ENCODE measurements around the gene TCN2.
"Not testable (repeated sequence)": the region's sequence is repeated elsewhere in the genome, so short reads cannot be mapped to it uniquely, and the experiment has no call there.

The TCN2 gene

GRCh38 chr22:30606455-30607299 lies at the start of gene TCN2:
Gene TCN2 (plus strand): TSS chr22:30607174. CDS start chr22:30607332, 158 bp downstream.
- DNase-seq (ENCODE audit: low read depth), result peak; percentile 62

DNA sequence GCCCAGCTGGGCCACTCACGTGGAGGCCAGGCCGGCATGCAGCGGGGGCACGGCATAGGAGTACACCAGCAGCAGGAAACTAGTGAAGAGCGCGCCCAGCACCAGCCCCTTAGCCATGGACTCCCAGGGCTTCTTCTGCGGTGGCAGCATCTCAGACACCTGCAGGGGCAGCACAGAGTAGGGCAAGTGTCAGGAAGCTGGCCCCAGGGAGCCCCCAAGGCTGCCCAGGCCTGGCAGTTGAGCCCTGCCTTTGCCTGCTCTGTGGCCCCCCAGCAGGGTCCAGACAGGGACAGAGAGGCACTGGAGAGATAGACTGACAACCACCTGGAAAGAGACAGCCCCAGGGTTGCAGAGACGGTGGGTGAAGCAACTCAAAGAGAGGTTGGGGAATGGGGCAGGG lies 49.7 kb upstream of the TCN2 start:
- no peak overlapping the region for H3K4me3 ChIP-seq (ENCODE audit: low read depth, low read length)
- no peak for DNase-seq (ENCODE audit: low read depth)

More at GRCh38 chr22:30606455-30607299, at the start of gene TCN2:
- H3K4me3 ChIP-seq (ENCODE audit: low read depth, low read length), result peak within 1 kb of the TSS; percentile 55

DNA sequence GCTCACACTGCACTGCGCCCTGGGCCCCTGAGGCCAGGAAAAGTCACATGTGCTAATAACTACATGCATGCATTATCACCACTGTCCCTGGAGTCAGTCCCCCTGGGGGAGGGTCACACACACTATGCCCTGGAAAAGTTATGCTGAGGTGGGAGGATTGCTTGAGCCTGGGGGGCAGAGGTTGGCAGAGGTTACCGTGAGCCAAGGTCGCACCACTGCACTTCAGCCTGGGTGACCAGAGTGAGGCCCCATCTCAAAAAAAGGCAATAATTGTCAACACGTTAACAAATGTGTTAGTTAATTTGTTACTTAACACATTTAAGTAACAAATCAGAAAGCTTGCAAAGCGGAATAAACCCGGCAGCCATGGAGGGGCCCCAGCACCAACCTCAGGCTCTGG lies 47.1 kb upstream of the TCN2 start:
- H3K4me3 ChIP-seq (ENCODE audit: low read depth, low read length), result no peak overlapping the region
- no peak for DNase-seq (ENCODE audit: low read depth)

GRCh38 chr22:30560643-30561202 lies 46.3 kb upstream of the TCN2 start:
- not testable (repeated sequence) for H3K4me3 ChIP-seq (ENCODE audit: low read depth, low read length); DNase-seq (ENCODE audit: low read depth)

DNA sequence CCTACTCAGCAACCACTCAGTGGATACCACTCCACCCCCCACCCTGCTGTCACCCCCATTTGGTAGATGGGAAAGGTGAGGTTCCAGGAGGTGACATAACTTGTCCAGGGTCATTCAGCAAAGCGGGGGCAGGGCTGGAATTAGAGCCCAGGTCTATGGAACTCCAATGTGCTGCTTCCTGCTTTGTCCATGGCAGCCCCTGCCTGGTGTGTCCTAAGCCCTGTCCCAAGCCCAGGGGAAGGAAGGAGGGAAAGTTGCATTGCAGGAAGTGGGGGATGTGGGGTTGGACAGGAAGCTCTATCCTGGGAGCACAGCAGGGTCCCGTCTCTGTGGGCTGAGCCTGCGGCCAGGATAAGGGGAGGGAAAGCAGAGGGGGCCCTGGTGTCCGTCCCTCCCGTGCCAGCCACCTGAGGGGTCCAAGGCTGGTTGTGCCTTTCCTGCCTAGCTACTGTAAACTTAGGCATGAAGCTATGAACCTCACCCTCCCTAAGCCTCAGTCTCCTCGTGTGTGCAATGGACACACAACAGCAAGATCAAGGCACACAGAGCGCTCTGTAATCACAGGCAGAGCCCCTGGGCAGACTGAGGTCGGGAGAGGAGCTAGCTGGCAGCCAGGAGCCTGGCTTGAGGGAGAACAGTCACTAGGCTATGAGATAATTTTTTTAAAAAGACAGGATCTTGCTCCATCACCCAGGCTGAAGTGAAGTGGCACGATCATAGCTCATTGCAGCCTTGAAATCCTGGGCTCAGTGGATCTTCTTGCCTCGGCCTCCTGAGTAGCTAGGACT lies 45.4 kb upstream of the TCN2 start:
- no peak for DNase-seq (ENCODE audit: low read depth)
- H3K4me3 ChIP-seq (ENCODE audit: low read depth, low read length), result no peak overlapping the region

DNA sequence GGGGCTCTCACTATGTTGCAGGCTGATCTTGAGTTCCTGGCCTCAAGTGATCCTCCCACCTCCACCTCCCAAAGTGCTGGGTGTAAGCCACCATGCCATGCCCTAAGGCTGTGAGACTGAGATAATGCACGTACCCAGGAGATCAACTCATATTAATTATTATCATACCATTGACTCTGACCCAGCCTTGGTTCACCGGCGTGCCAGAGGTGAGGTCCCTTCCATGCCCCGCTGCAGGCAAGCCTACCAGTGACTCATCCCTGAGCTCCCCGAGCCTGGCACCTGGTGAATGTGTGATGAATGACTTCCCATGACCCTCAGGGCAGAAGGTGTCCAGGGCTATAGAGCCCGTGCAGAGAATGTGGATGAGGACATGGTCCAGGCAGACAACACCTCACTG lies 44.6 kb upstream of the TCN2 start:
- H3K4me3 ChIP-seq (ENCODE audit: low read depth, low read length), result no peak overlapping the region
- DNase-seq (ENCODE audit: low read depth), result no peak

DNA sequence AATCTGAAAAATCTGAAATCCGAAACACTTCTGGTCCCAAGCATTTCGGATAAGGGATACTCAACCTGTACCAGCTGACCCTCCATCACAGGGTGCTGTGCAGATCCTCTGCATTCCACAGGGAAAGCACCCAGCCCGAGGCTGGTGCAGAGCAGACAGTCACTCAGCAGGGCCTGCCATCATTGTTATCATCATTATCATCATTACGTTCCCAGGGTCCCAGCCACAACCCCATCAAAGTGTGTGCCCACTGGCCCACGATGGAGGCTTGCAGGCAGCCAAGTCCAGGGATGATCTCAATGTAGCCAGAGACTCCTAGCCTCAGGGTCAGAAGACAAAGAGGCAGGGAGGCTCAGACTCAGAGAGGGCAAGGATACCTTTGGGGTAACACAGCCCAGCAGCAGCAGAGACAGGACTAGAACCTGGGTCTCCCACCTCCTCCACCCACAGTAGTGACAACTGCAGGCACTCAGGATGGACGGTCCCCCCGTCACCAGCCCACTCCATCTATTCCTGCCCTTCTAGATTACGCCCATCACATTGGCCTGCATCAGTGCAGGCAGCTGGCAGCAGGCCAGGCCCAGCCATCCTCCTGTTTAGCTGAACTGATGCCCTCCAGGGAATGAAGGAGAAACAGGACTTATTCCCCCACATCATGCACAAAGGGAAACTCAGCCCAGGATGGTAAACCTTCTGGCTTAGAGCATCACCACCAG lies 42.8 kb upstream of the TCN2 start:
- no peak for DNase-seq (ENCODE audit: low read depth)
- H3K4me3 ChIP-seq (ENCODE audit: low read depth, low read length), result no peak overlapping the region

GRCh38 chr22:30564761-30565119 lies 42.2 kb upstream of the TCN2 start:
- no peak overlapping the region for H3K4me3 ChIP-seq (ENCODE audit: low read depth, low read length)
- DNase-seq (ENCODE audit: low read depth), result no peak

- no peak overlapping the region for H3K4me3 ChIP-seq (ENCODE audit: low read depth, low read length)
- no peak for DNase-seq (ENCODE audit: low read depth)
Observed at GRCh38 chr22:30565341-30565740, 41.6 kb upstream of the TCN2 start.

GRCh38 chr22:30566125-30566524 lies 40.8 kb upstream of the TCN2 start:
- DNase-seq (ENCODE audit: low read depth), result no peak
- H3K4me3 ChIP-seq (ENCODE audit: low read depth, low read length), result no peak overlapping the region

- not testable (repeated sequence) for H3K4me3 ChIP-seq (ENCODE audit: low read depth, low read length); DNase-seq (ENCODE audit: low read depth)
Observed at GRCh38 chr22:30567277-30567676, 39.7 kb upstream of the TCN2 start.

DNA sequence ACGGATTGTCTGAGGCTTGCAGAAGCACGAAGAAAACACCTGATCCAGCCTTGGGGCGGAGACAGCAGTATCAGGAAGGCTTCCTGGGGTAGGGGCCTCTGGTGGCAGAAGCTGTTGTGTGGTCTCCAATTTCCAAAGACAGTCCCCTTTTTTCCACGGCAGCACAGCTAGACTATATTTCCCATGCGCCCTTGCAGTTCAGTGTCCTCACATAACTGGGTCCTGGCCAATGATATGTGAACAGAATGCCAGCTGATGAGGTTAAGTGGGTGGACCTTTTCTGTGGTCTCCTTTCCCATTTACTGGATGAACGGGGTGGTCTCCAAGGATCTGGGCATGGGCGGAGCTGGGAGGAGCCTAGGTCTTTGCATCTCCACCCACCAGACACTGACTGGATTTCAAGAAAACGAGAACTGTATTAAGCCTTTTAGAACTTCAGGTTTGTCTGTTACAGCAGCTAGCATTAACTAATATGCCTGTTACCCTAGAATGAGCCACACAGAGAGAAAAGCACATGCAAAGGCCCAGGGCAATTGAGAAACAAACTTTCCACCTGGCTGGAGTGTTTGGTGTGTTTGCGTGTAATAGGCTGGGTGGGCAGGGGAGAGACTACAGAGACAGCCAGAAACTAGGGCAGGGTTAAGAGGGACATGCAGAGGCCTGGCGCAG lies 38.7 kb upstream of the TCN2 start:
- no peak overlapping the region for H3K4me3 ChIP-seq (ENCODE audit: low read depth, low read length)
- DNase-seq (ENCODE audit: low read depth), result no peak

- no peak overlapping the region for H3K4me3 ChIP-seq (ENCODE audit: low read depth, low read length)
- DNase-seq (ENCODE audit: low read depth), result no peak
Observed at GRCh38 chr22:30569674-30570202, 37.2 kb upstream of the TCN2 start.

- no peak overlapping the region for H3K4me3 ChIP-seq (ENCODE audit: low read depth, low read length)
- DNase-seq (ENCODE audit: low read depth), result no peak
Observed at GRCh38 chr22:30572210-30572609, 34.8 kb upstream of the TCN2 start.

DNA sequence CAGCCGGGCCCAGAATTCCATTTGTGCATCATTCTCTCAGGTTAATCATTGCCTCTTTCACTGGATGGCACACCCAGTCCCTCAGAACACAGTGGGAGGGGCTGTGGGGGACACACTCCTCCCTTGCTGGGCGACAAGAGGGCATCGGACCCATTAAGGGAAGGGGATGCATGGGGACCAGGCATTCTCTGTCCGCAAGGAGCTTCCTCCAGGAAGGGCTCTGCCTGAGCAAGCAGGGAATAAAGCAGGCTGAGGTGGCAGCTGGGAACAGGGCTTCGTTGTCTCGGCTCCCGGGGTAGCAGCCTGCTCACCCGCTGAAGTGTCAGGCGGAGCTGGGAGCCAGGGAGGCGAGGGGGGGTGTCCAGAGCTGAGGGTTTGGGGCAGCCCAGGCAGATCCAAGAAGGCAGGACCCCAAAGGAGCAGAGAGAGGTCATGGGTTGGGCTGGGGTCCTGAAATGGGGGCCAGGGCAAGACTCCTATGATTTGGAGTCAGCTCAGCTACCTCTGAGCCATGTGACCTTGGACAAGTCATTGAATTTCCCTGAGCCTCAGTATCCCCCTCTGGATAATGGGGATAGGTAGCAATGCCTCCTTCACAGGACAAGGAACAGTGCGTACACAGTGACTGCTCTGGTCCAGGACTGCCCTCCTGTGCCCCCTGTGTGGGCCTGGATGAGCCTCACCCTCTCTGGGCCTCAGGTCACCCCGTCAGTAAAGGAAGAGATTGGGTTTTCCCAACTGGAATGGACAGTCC lies 34.0 kb upstream of the TCN2 start:
- DNase-seq (ENCODE audit: low read depth), result no peak
- no peak overlapping the region for H3K4me3 ChIP-seq (ENCODE audit: low read depth, low read length)

- no peak for DNase-seq (ENCODE audit: low read depth)
- no peak overlapping the region for H3K4me3 ChIP-seq (ENCODE audit: low read depth, low read length)
Observed at GRCh38 chr22:30573594-30574094, 33.3 kb upstream of the TCN2 start.

- H3K4me3 ChIP-seq (ENCODE audit: low read depth, low read length), result no peak within 1 kb of the TSS
- no peak for DNase-seq (ENCODE audit: low read depth)
Observed at GRCh38 chr22:30574095-30574981, 32.6 kb upstream of the TCN2 start, which contains the start of gene GAL3ST1. Gene GAL3ST1 (minus strand): TSS chr22:30574665. CDS start chr22:30557392, 17,273 bp downstream.
